NT2/D1 (cell line): Measurements from ENCODE around the gene SNTG2.

Experiments
- DNase-seq: peaks from one replicate; pipeline ENCODE4 v3.0.0-alpha.2; 2011; ENCODE audit warnings: low read depth, low spot score
- H3K27me3 ChIP-seq: 2 replicates; pipeline ENCODE4 v1.6.0; 2011; ENCODE audit warnings: mild to moderate bottlenecking; ENCODE audit not compliant: insufficient read length, insufficient read depth
- H3K36me3 ChIP-seq: 2 replicates; pipeline ENCODE4 v1.6.1; 2011; ENCODE audit warnings: mild to moderate bottlenecking, low read length, mixed read lengths; ENCODE audit not compliant: insufficient read depth, insufficient read length
- H3K4me1 ChIP-seq: 2 replicates; pipeline ENCODE4 v1.5.1; 2011; ENCODE audit not compliant: insufficient read depth, insufficient read length
- H3K4me3 ChIP-seq: 2 replicates; pipeline ENCODE4 v1.5.1; 2011; ENCODE audit warnings: low read depth; ENCODE audit not compliant: insufficient read length
- H3K9ac ChIP-seq: 2 replicates; pipeline ENCODE4 v1.6.0; 2011; ENCODE audit warnings: low read depth; ENCODE audit not compliant: insufficient read length
- H3K9me3 ChIP-seq: 2 replicates; pipeline ENCODE4 v1.5.1; 2011; ENCODE audit warnings: mild to moderate bottlenecking, low read length; ENCODE audit not compliant: insufficient read depth
- SUZ12 ChIP-seq: IDR thresholded peaks from 2 replicates; pipeline ENCODE4 v1.6.1; 2011; ENCODE audit not compliant: insufficient read length, insufficient read depth; ENCODE audit errors: extremely low read depth
- YY1 ChIP-seq: IDR thresholded peaks from 2 replicates; pipeline ENCODE4 v1.6.1; 2011; ENCODE audit not compliant: insufficient read length, insufficient read depth
- ZNF274 ChIP-seq: IDR thresholded peaks from 2 replicates; pipeline ENCODE4 v1.6.1; 2011; ENCODE audit warnings: mild to moderate bottlenecking, low read depth, low read length

The SNTG2 gene

DNA sequence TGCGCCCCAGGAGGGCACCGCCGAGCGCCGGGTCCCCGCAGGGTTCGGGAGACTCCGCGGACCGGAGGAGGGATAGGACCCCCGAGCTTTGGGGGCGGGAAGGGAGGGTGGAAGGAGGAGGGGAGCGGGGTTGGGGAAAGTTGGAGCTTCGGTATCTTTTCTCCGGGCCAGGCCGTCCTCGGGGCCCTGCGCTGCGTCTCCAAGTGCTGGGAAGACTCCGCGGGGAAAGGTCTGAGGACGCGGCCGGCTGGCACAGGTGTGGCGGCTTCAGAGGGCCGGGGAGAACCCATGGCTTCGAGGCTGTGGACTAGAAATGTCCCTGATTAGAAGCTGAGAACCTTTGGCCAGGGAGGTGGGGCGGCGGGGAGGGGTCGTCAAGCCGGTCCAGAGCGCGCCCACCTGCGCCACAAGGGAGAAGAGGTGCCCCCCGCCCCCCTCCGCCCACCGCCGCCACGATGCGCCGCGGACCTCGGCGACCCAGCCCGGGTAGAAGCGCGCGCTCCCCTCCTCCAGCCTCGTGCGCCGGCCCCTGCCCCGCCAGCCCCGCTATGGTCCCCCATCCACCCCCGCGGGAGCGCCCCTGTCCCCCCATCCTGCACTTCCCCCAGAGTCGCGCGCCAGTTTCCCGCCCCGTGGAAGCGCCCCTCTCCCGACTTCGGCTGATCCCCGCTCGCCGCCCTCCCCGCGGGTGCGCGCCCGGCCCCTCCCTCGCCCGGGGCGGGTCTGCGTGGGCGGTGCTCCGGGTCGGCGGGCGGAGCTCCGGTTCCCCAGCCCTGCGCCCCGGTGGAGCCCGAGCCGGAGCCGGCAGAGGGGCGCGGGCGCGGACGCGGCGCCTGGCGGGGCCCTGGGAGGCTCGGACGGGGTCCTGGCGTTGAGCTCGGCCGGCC is at the start of gene SNTG2:
Gene SNTG2 (plus strand): TSS at position 770 of the 887 bp plus-strand sequence. CDS start 148 bp downstream, outside the sequence.
- H3K36me3 ChIP-seq, result no peaks in the 10 kb centered on the region
- H3K27me3 ChIP-seq, result peaks cover 48% of the 10 kb centered on the region
- H3K4me3 ChIP-seq, result peak within 1 kb of the TSS; percentile 36
- peak within 1 kb of the TSS; percentile 61 for H3K9ac ChIP-seq
- no peak for DNase-seq
- TF ChIP-seq ZNF274 (no peak), YY1 (no peak)
- no peaks in the 10 kb centered on the region for H3K9me3 ChIP-seq
- H3K4me1 ChIP-seq, result no peaks in the 10 kb centered on the region

- Histone ChIP-seq H3K9ac (no peak overlapping the region), H3K27me3 (no peaks in the 10 kb centered on the region), H3K36me3 (no peaks in the 10 kb centered on the region), H3K4me1 (no peaks in the 10 kb centered on the region), H3K4me3 (no peak overlapping the region), H3K9me3 (peaks cover 14% of the 10 kb centered on the region; the same call in 1 of the 2 replicates)
- TF ChIP-seq YY1 (no peak), ZNF274 (no peak), SUZ12 (no peak)
- DNase-seq, result no peak
Observed at GRCh38 chr2:902584-902983, 48.1 kb upstream of the SNTG2 start.

GRCh38 chr2:903223-903900 is 47.3 kb upstream of the SNTG2 start:
- no peak overlapping the region for H3K9ac ChIP-seq
- H3K4me3 ChIP-seq, result no peak overlapping the region
- no peak for DNase-seq
- TF ChIP-seq YY1 (no peak), SUZ12 (no peak), ZNF274 (no peak)
- H3K36me3 ChIP-seq, result no peaks in the 10 kb centered on the region
- peaks cover 8% of the 10 kb centered on the region; the same call in 1 of the 2 replicates for H3K9me3 ChIP-seq
- no peaks in the 10 kb centered on the region for H3K4me1 ChIP-seq
- H3K27me3 ChIP-seq, result no peaks in the 10 kb centered on the region

GRCh38 chr2:904246-905024 is 46.2 kb upstream of the SNTG2 start:
- TF ChIP-seq ZNF274 (no peak), YY1 (no peak), SUZ12 (no peak)
- H3K4me1 ChIP-seq, result no peaks in the 10 kb centered on the region
- no peak overlapping the region for H3K9ac ChIP-seq
- H3K36me3 ChIP-seq, result no peaks in the 10 kb centered on the region
- no peaks in the 10 kb centered on the region for H3K27me3 ChIP-seq
- no peak for DNase-seq
- no peak overlapping the region for H3K4me3 ChIP-seq
- peaks cover 8% of the 10 kb centered on the region; the same call in 1 of the 2 replicates for H3K9me3 ChIP-seq

- Histone ChIP-seq H3K9me3 (peaks cover under 1% of the 10 kb centered on the region; the same call in 1 of the 2 replicates), H3K9ac (no peak overlapping the region), H3K4me3 (no peak overlapping the region), H3K4me1 (no peaks in the 10 kb centered on the region), H3K36me3 (no peaks in the 10 kb centered on the region), H3K27me3 (no peaks in the 10 kb centered on the region)
- DNase-seq, result no peak
- TF ChIP-seq SUZ12 (no peak), YY1 (no peak), ZNF274 (no peak)
Observed at GRCh38 chr2:905091-905832, 45.4 kb upstream of the SNTG2 start.

DNA sequence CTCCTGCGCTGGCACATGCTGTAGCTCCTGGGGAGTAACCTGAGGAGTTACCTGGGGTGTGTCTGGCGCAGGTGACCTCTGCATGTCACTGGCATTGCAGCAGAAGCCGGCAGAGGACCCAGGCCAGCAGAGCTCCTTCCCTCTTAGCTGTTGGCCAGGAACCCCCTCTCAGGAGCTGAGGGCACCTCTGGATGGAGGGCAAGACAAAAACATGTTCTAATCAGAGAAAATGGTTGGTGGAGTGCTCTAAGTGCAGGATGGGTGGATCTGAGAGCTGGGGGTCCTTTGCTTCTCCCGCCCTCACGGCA is 44.9 kb upstream of the SNTG2 start:
- no peaks in the 10 kb centered on the region; the same call in 1 of the 2 replicates for H3K9me3 ChIP-seq
- no peaks in the 10 kb centered on the region for H3K27me3 ChIP-seq
- no peaks in the 10 kb centered on the region for H3K36me3 ChIP-seq
- no peak overlapping the region for H3K9ac ChIP-seq
- no peak overlapping the region for H3K4me3 ChIP-seq
- no peak for TF ChIP-seq ZNF274
- no peak for TF ChIP-seq SUZ12
- no peak for TF ChIP-seq YY1
- H3K4me1 ChIP-seq, result no peaks in the 10 kb centered on the region
- DNase-seq, result no peak
